GM19239 (cell line): ENCODE data around the gene TRMT44.

Experiments used
- DNase-seq: peaks from one replicate; pipeline ENCODE4 v3.0.0; 2011; ENCODE audit warnings: low spot score; ENCODE audit not compliant: insufficient read length
- FAIRE-seq: peaks from 2 replicates; lab custom pipeline; 2011; peaks lifted over from hg19 to GRCh38; lab: Jason Lieb, UNC

The TRMT44 gene

DNA sequence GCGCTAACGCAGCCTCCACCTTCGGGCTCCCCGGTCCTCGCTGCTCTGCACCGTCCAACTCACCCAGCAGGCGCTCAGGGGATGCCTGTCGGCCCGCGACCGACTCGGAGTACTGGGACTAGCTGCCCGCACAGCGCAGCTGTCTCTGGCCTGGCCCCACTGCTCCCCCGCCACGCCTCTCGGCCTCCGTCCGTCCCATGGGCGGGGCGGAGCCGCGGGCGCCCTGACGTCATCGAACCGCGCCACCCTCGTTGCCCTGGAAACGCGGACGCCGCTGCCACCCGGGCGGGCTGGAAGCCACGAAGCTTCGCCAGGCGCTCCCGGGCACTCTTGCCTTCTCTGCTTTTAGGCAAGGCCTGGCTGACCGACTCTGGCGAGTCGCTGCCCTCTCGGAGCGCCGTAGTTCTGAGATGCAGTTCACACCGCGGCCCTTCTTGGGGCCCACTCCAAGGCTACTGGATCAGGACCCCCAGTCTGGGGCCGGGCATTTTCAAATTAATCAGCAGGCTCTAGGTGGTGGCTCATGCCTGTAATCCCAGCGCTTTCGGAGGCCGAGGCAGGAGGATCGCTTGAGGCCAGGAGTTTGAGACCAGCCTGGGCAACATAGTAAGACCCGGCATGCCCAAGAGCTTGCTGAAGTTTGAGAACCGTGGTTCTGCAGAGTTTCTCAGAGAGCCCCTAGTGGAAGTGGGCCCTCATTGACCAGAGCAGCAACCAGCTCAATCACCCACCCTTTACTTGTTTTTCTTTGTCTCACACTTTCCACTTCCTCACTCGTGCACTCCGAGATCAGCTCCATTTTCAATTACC, 12.1 kb upstream of the TRMT44 start:
- FAIRE-seq (peak; percentile 93), DNase-seq (peak; percentile 82)

DNA sequence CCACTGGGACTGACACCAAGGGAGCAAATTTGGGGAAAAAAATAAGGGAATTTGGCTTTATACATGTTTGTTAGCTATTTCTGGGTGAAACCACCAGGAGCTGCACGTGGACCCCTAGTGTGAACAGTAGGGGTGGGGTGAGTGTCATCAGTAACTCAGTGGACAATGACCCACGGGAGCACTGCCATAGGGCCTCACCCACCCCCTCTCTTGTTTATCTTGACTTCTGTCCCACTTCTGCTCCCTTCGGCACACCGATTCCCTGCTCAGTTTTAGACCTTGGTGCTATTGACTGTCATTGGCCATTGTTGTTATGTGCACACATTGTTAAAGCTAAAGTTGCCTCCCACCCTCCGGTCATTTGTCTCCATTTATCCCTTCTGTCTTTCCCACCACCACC, 9.0 kb upstream of the TRMT44 start:
- FAIRE-seq = no peak
- no peak for DNase-seq

DNA sequence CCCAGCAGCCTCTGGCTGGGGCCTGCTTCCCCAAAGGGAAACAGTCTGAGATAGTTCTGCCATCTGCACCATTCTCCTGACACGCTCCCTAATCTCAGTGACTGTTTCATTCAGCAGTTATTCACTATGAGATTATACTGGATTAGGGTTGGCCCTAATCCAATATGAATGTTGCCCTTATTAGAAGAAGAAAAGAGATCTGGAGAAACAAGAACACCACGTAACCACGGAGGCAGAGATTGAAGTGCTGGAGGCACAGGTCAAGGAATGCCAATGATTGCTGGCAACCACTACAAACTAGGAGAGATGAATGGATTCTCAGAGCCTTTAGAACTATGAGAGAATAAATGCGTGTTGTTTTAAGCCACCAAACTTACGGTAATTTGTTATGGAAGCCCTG, 7.4 kb upstream of the TRMT44 start:
- FAIRE-seq (no peak), DNase-seq (no peak)

DNA sequence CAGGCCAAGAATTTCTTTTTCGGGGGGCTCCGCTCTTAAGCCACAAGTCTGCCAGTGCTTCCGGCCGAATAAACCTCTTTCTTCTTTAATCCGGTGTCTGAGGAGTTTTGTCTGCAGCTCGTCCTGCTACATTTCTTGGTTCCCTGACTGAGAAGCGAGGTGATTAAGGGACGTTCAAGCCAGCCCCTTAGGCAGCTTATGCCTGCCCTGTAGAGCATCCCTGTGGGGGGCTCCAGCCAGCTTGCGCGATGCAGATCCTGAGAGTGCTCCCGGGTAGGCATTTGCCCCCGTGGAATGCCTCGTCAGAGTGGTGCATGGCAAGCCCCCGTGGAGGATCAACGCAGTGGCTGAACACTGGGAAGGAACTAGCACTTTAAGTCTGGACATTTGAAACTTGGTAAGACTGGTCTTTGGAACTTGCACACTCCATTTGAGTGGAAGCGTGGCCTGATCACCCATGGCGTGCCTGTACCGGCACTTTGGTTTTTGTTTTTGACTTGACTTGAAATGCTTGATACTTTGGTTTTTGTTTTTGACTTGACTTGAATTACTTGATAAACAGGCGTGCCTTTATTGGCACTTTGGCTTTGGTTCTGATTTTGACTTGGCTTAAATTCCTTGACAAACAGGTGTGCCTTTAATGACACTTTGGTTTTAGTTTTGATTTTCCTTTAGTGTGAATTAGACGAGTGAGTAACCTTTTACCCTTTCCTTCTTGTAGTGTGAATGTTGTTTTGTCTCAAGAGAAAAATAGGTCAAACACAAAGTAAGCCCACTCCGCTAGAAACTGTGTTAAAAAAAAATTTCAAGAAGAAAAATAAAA, 6.1 kb upstream of the TRMT44 start:
- DNase-seq (no peak), FAIRE-seq (peak; percentile 33)

DNA sequence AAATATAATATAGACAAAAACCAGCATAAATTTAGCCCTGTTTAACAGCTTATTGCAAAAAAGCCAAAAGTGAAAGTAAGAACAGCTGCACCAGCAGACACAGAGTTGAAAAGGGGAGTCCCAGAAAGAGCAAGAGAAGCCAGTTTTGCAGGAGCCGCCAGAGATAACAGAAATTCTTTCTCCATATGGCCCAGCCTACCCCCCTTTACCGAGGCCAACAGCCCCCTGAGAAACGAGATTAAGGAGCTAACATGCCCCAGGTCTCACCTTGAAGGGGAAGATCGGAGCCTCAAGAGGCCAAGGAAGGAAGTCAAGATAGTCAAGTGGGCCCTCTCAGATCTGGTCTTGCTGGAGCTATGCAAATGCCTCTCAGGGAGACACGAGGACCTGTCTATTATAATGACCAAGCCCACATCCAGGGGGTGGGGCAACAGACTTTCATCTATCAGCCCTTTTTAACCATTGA, 4.9 kb upstream of the TRMT44 start:
- peak; percentile 93 for FAIRE-seq

DNA sequence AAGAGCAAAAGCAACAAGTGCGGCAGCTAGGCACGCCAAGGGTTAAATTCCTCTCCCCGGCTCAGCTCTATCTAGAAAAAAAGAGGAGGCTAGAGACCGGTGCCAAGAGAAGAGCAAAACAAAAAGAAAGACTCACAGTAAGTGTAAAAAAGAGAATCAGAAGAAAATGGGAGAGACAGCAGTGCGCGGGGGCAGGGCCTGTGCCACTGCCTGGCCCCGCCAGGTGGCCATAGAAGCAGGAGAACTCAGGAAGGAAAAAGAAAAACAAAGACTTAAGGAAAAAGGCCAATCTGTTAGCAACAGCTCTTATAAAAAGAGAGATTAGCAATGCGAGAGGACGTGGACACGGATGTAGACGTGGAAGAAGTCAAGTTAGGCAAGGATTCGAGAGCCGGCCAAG, 3.3 kb upstream of the TRMT44 start:
- FAIRE-seq (no peak), DNase-seq (no peak)

More for the DNA sequence above, 4.9 kb upstream of the TRMT44 start:
- no peak for DNase-seq

DNA sequence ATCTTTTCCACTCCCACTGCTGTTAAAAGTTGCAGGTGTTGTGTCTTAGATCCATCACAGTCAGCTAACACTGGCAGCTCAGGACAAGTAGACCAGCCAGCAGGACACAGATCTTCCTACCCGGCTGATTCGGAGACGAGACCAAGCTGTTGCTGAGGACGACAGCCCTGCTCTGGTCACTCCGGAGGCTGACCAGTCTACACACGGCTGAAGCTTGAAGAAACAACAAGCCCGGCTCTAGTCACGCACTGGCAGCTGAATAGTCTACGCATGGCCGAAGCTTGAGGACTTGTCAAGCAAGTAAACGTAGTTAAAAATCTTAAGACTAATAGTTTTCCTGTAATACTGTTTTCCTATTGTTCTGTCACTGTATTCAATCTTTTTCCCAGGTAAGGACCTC, 1.8 kb upstream of the TRMT44 start:
- FAIRE-seq (no peak), DNase-seq (no peak)

DNA sequence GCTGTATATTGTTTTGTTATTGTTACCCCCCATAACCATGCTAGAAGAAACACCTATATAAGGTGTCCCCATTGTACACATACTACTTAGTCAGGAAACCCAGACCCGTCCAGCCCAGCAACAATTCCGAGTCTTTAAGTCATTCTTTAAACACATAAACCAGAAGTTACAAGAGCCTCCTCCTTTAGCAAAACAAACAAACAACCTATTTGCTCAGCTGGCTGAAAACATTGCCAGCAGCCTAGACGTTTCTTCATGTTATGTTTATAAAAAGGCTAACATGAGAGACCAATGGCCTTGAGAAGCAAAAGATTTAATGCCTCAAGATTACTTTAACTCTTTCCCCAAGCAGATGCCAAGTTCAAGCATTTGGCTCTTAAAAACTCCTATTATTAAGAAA, 1.4 kb upstream of the TRMT44 start:
- FAIRE-seq (no peak), DNase-seq (no peak)

DNA sequence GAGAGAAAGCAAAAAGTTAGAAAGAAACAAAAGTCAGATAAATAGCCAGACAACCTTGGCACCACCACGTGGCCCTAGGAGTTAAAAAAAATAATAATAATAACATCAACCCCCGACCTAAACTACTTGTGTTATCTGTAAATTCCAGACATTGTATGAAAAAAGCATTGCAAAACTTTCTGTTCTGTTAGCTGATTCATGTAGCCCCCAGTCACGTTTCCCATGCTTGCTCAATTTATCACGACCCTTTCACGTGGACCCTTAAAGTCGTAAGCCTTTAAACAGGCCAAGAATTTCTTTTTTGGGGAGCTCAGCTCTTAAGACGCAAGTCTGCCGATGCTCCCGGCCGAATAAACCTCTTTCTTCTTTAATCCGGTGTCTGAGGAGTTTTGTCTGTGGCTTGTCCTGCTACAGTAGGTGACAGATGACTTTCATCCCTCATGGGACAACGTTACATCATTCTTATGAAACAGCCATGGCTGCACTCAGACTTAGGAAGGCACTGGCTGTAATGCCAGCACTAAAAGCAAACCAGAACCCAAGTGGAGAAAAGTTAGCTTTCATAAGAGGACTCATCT, 574 bp upstream of the TRMT44 start:
- FAIRE-seq (peak; percentile 92), DNase-seq (no peak)

DNA sequence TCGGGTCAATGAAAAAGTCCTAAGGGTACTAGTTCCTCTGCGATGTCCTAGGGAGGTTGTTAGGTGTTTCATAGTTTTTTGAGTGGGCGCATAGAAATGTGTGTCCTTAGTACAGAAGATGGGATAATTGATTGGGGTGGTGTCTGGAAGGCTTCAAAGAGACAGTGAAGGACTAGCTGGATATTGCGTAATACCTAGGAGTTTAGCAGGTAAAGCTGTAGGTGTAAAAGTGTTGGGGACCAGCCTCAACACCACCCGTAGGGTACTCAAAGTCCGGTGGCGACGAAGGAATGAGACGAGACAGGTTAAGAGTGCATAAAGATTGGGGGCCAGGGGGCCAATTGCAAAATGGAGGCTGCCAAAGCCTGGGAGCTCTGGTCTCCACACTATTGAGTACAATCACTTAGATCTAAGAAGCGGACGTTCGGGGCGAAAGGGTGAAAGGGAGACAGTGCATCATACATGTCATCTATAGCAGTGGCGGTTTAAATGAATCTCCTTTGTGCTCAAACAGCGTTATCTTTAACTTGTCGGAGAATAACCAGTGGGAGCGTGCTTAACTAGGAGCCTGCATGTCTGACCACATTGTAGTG, 1.0 kb downstream of the TRMT44 start:
- DNase-seq = no peak
- no peak for FAIRE-seq

DNA sequence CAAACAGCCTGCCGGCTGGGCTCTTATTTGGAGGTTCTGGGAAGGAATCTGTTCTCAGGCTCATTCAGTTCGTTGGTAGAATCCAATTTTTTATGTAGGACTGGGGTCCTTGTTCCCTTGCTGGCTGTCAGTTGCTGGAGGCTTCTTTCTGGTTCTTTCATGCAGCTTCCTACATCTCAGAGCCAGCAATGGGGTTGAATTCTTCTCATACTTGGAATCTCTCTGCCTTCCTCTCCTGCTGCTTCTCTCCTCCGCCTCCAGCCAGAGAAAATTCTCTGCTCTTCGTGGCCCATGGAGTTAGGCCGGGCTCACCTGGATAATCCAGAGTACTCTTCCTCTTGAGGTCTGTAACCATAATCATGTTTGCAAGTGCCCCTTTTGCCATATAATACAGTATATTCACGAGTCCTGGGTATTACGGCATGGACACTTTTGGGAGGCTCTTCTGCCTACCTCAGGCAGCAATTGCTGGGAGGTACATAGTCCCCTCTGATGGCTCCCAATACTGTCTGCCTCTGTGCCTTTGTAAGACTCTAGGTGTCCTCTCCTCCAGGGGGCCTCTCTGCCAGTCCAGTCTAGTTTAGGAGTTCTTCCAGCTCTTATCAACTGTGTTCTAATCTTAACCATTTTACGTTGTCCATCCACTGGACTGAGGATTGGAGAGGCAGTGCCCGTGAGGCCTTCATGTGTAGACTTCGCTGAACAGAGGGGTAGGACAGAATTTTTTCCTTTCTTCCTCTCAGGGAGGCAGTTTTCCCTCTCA, 2.2 kb downstream of the TRMT44 start:
- DNase-seq (no peak), FAIRE-seq (no peak)

DNA sequence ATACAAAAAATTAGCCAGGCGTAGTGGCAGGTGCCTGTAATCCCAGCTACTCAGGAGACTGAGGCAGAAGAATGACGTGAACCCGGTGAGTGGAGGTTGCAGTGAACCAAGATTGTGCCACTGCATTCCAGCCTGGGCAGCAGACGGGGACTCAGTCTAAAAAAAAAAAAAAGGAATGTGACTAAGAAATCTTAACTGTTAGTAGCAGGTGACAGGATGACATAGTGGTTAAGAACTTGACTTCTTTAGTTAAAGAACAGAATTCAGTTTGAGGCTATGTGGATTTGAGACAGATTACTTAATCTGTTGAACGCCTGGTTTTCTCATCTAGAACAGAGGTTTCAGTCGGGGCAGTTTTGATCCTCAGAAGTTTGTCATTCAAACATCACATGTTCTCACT, 3.2 kb downstream of the TRMT44 start:
- DNase-seq (no peak), FAIRE-seq (no peak)

DNA sequence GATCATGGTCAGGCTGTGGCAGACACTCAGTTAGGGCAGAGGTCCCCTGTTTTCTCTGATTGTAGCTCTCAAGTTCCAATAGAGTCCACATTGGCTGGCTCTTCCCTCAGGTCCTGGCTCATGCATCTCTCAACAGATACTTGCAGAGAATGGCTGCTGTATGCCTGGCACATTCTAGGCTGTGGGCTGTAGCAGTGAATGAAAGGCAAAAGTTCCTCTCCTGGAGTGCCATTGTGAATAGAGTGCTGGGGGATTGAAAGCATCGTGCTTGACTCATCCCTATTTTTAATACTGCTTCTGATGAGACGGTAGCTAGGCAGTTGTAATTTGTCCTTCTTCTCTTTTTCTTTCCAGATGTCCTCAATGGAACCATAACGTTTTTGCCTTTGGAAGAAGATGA, 5.5 kb downstream of the TRMT44 start:
- FAIRE-seq (no peak), DNase-seq (no peak)

DNA sequence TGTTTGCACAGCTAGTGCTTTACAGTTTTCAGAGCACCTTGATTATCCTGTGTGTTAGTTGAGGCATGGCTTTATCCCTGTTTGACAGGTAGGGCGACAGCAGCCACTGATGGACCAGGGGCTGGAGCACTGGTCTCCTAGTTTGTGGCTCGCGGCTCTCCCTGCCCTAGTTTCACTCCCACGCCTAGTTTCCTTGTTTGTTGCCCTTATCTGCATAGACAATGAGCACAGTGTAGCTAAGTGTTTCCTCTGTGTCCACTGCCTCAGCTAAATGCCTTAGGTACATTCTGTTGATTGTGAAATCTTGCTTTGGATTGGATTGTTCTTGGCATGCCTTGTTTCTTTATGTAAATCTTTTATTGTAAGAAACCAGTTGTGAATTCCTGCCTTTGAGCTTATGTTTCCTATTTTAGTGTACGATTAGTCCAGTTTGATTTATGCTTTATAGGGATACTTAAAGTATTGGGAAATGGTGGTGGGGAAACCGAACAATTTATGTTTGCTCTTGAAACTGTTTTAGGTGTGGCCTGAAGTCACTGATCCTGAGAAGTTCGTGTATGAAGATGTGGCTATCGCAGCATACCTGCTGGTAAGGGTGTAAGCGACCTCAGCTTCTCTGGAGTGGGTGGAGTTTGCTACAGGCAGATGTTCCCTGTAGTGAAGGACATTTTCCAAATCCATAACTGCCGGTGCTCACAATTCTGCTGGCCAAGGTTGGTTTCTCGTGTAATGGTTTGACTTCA, 11.0 kb downstream of the TRMT44 start:
- no peak for DNase-seq
- no peak for FAIRE-seq

DNA sequence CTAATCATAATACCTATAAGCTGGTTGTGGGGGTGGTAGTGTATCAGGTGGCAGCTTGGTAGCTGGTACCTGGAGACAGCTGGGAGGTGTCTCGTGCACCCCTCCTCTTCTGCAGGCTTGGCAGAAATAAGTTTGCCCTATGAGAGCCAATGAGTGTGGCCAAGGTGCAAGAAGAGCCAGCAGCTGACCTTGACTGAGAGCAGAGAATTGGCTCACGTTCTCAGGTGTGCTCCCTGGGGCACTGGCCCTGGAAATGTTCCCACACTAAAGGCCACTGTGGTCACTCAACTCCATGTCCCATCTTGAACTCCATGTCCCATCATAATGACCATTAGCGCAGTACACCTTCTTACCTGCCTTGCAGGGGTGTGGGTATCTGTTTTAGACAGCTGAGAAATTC, 13.4 kb downstream of the TRMT44 start:
- FAIRE-seq = no peak
- no peak for DNase-seq

DNA sequence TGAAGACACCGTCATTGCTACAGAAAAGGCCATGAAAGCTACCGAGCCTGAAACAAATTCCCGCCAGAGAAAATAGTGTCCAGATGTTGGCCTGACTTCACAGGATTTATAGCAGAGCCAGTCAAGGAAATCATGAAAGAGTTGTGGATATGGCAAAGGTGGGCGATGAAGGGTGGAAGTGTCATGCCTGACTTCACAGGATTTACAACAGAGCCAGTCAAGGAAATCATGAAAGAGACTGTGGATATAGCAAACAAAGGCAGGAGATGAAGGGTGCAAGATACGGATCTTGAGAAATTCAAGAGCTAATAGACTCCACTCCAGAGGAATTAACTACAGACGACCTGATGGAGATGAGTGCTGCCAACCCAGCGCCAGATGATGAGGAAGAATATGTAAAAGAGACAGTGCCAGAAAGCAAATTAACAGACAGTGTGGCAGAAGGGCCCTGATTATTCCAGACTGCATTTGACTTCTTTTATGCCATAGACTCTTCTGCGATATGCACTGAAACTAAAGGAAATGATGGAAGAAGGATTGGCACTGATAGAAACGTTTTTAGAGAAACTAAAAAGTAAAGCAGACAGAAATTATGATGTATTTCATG, 17.2 kb downstream of the TRMT44 start:
- DNase-seq (no peak), FAIRE-seq (no peak)

DNA sequence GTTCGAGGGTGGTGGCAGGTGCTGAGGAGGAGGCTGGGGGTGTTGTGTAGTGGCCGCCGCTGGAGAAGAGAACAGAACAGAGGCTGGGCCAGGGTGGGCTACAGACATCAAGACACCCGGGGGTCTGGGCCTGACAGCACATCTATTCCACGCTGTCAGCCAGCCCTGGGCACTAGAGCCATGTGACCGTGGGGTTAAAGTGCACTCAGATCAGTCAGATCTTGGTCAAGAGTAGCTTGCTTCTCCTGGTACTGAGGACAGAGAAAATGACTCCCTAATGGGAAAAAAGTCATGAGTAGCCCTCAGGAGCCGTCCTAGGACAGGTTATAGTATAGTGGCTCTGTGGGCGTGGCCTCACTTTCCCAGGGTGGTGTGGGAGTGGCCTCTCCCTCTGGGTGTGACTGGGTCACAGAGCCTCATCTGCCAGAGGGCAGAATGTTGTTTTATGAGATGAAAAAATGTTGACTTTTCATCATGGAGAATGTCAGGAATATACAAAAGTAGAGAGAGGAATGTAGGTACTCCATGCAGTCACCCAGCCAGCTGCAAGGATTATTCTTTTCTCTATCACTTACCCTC, 19.4 kb downstream of the TRMT44 start:
- no peak for DNase-seq
- FAIRE-seq = no peak

DNA sequence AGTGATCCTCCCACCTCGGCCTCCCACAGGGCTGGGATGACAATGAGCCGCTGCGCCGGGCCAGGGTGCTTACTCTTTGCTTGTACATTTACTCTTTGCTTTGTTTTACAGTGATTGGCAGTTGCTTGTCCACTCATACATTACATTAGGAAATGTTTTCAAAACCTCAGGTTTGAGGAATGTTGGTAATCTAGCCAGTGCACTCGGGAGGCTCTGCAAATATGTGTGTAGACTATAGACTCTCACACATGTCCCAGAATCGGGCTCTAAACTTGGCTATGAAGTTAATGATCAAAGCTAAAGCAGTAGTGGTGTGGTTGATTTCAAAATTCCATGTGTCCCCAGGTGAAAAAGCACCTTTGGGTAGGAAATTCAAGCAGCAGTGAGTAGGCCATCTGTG, 20.5 kb downstream of the TRMT44 start:
- DNase-seq = no peak
- no peak for FAIRE-seq

DNA sequence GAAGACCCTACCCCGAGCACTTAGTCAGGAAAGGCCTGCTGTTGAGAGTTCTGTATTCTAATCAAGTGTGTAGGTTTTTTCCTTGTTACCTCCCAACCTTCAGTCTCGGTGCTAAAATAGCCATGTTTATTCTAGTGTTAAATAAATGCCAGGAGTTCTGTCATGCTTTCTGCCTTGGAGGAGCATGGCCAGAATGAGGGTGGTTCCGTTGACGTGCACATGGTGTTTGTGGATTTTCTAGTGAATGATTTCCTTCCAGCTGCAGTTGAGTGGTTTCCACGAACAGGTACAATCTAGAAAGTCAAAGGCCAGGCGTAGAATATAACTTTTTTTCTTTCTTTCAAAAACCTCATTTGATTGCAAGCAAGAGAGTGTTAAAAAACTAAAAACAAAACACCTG, 21.0 kb downstream of the TRMT44 start:
- FAIRE-seq (no peak), DNase-seq (no peak)
